GM19035 (cell line): Measurements from ENCODE around the gene MGMT.

Experiments
- ATAC-seq: cut with Tn5 transposase; IDR thresholded peaks from one replicate; pipeline ENCODE4 v1.9.1; 2021; ENCODE audit not compliant: unreplicated experiment

Gene MGMT

DNA sequence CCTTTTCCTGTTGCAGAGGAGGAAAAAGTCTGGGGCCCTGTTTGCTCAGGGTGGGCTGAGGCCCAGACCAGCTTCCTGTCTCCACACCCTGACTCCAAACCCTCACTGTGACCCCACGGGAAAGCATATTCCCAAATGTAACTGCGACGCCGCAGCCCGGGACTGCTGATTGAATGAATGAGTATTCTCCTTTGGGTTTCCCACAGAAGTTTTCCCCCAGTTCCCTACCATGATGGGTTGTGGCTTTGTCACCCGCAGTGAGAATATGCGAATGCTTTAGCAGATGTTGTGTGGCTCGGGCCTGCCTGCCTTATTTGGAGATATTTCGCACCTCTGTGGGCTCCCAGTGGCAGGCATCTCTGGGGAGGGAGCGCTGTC, 50.6 kb downstream of the MGMT start:
- ATAC-seq, result no peak

DNA sequence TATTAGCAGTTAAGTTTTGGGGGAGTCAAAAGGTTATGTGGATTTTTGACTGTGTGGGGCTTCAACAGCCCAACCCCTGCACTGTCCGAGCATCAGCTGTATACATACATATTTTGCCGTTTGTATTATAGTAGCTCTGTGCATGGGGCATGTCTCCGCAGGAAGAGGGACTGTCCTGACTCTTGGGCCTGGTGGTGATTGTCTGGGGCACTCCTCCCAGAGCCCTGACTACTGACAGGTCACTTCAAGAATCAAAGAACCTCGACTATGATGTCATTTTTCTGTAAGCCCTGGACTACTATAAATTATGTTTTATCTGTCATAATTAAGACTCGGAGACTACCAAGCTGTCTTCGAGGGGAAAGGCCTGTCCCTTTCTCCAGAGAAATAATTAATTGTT, 51.8 kb downstream of the MGMT start:
- no peak for ATAC-seq

GRCh38 chr10:129520440-129521080, 53.5 kb downstream of the MGMT start:
- ATAC-seq, result no peak

- ATAC-seq, result no peak
Observed at GRCh38 chr10:129521161-129522025, 54.4 kb downstream of the MGMT start.

DNA sequence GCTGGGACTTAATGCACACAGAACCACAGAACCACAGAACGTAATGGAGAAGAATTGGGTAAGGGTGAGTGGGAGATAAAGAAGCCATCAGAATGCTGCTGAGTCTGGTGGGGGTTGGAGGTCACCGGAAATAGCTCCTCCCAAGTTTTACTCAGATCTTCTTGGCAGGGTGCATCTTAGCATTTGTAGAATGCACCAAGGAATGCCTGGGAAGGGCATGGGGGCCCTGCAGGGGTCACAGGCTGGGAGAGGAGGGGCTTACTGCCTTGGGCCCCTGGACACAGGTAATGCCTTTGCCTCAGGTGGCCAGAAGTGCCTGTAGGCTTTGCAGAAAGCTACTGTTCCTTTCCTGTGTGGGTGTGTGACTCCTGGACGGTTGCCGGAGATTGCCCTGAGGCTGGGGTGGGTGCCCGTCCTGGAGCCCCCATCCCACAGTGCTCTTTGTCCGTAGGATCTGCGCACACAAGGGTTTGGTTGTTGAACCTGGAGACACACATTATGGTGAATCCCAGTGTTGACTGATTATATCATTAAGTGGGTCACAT, 55.1 kb downstream of the MGMT start:
- ATAC-seq, result no peak

DNA sequence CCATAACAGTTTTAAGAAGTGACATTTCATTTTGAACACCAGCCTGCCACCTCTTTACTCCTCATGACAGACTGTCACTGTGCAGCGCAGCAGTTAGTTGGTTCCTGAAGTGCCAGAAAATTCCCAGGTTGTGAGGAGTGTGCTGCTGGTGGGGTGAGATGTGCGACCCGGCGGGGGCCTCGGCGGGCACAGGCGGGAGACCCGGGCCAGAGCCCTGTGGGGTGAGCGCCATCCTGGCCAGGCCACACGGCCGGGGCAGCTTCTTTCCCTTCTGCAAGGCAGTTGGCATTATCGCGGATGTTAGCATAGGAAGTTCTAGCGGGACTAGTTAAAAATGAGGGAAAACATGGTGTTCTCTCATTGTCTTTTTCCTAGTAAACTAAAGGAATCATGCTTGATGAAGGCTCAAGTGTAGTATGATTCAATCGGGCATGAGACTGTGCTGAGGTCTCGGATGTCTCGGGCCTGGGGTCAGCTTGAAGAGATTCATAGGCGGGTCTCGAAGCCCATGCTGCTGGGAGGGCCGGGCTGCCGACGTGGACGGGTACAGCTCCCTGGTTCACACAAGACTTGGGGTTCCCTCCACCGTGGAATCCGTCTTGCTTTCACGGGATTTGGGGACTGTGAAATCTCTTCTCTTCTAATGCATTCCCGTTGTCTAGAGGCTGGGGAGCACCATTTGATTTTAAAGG, 56.1 kb downstream of the MGMT start:
- ATAC-seq, result no peak

DNA sequence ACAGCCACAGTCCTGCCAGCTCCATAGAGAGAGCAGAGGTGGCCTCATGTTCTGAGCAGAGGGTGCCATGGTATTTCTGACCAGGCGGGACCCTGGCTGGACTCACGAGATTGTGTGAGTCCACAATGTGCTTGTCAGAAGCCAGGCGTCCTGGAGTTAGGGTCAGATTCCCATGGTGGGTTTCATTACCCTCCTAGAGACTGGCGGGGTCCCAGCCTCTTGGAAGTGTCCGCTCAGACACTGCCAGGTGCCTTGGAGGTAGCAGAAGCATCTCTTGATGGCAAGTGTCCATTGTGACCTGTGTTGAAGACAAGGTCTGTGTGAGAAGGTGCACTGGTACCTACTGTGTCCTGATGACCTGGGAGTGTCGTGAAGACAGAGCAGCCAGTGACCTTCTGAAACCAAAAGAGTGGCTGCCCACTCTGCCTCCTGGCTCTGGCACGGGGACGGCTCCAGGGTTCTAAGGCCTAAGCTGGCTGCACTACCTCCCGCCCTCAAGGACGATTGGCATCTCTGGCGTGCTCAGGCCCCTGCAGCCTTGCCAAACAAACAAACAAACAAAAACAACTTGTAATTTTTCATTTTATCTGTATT, 56.8 kb downstream of the MGMT start:
- ATAC-seq, result no peak

GRCh38 chr10:129524936-129525335, 57.9 kb downstream of the MGMT start:
- ATAC-seq, result no peak

GRCh38 chr10:129525401-129525801, 58.4 kb downstream of the MGMT start:
- ATAC-seq, result no peak

GRCh38 chr10:129526943-129527342, 59.9 kb downstream of the MGMT start:
- no peak for ATAC-seq

- ATAC-seq, result no peak
Observed at GRCh38 chr10:129528376-129528978, 61.4 kb downstream of the MGMT start.

DNA sequence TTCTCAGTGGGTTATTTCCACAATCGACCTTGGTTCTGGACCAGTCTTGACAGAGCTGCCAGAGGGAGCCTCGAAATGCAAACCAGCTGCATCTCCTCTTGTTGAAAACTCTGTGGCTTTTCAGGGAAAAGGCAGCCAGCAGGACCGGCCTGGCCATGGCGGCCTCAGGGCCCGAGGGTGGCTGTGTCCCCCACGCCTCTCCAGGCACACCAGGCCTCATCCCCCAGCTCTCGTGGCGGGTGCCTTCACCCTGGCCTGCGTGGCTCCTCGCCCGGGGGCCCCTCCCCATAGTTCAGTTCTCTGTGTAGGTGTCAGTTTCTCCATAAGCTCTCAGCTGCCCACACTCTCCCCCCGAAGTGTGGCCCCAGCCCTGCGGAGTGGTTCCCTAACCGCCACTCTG, 63.5 kb downstream of the MGMT start:
- ATAC-seq, result no peak

GRCh38 chr10:129531195-129531968, 64.3 kb downstream of the MGMT start:
- no peak for ATAC-seq

- no peak for ATAC-seq
Observed at GRCh38 chr10:129531969-129532660, 65.1 kb downstream of the MGMT start.

DNA sequence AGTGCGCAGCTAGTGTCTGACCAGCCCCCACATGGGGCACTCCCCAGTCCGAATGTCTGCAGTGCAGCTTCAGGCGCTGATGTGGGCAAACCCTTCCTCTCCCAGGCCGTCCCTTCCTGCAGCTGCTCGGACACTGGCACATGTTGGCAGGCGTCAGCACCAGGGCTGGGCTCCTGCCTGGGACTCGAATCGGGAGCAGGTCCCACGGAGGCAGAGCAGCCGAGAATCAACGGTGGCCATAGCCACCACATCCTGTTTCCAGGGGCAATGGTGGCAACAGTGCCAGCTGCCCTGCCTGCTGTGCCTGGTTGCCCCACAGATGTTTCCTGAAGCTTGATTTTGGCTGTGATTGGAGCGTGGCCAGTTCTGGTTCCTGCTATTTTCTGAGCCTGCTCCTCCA, 65.8 kb downstream of the MGMT start:
- no peak for ATAC-seq

DNA sequence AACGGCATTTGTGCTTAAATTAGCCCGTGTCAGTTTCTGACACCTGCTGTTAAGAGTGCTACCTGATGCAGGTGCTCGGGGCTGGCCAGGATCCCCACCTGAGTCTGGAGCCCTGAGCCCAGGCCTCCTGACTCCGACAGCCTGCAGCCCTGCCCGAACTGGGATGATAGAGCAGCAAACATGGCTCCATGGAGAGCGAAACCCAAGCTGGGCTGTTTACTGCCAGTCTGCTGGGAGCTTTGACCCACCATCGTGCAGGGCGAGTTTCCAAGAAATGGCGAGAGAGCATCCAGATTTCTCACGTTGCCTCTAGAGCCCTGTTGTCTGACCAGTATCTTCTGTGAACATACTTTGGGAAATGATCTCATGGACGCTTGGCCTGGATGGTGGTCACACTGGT, 66.2 kb downstream of the MGMT start:
- ATAC-seq, result no peak

- ATAC-seq, result no peak
Observed at GRCh38 chr10:129534826-129535225, 67.8 kb downstream of the MGMT start.

- no peak for ATAC-seq
Observed at GRCh38 chr10:129536336-129536735, 69.3 kb downstream of the MGMT start.

DNA sequence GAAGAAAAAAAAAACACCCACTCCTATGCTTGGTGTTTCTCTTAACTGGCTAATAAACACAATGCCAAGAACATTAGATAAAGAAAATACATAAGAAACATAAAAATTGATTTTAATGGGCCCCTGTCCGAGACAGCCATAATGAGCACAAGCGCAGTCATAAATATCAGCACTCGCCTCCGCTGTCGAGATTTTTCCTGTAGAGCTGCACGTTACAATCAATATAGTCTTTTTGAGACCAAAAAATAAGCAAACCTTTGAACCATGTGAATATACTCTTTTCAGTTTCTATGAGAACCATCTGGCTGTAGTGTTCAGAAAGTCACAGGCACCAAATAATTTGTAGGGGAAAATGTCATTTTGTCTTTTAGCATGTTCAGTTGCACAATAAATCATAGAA, 70.1 kb downstream of the MGMT start:
- ATAC-seq, result no peak

- ATAC-seq, result no peak
Observed at GRCh38 chr10:129538236-129538635, 71.2 kb downstream of the MGMT start.
